ENCODE data around the gene C1orf198. TPM values are rescaled to one million over a fixed set of nuclear protein-coding genes. Genes with fewer than 3 reads are reported as not detected.
A peak's percentile ranks its signal among the peaks of the same experiment; 100 is the strongest.

C1orf198 gene
- total RNA-seq, 1 donor from 2014 or later: 38.8 TPM

DNA sequence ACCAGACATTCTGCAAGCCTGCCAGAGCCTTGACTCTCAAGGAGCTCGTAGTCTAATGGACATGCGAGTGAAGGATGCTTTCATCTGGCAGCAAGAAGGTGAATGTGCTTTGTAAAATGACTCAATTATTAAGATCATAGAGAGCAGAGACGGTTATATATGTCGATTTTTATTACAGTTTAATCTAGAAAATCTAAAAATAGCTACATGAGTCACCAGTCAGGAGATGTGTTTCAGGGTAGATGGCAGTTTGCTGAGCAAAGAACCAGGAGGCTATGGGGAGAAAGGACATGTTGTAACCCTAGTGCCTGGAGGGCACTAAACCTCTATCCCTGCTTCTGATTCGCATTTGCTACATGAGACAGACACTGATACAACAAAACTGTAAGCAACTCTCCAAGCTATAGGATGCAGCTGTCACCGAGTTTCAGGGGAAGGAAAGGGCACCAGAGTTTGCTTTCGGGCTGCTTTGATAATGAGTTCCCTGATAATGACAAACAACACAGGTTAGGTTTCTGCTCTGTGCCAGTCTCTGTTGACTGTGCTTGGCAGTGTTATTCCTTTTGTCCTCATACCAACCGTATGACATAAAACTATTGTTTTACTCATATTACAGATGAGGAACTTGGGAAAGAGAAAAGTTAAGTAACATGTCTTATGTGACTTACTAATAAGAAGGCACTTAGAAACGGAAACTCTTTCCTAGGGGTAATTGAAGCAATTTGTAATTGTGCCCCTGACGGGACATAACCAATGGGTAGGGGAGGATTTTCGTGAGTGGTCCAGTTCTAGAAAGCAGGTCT, 43.2 kb downstream of the C1orf198 start:
- Histone ChIP-seq H3K27me3 (no peaks in the 10 kb centered on the region), H3K27ac (peak overlapping the region; percentile 81), H3K9me3 (no peaks in the 10 kb centered on the region), H3K36me3 (no peaks in the 10 kb centered on the region), H3K4me1 (peaks cover 56% of the 10 kb centered on the region), H3K4me3 (no peak overlapping the region)
- no peak for TF ChIP-seq POLR2A (IDR thresholded peaks at IDR 0.05)
- no peak for TF ChIP-seq POLR2AphosphoS5 (IDR thresholded peaks at IDR 0.05; ENCODE audit: insufficient read depth in 1 of 2, low read depth in 1 of 2)
- TF ChIP-seq CTCF (IDR thresholded peaks at IDR 0.05): no peak
- intact Hi-C loops (cut with DNase I): loop anchor here (5.0 kb wide), 1 partner anchor 42 kb away; the partner anchor contains the start of gene C1orf198
- DNase-seq (ENCODE audit: extremely low spot score in 2 of 2): peak in 1 of 2 donors; percentile 46

DNA sequence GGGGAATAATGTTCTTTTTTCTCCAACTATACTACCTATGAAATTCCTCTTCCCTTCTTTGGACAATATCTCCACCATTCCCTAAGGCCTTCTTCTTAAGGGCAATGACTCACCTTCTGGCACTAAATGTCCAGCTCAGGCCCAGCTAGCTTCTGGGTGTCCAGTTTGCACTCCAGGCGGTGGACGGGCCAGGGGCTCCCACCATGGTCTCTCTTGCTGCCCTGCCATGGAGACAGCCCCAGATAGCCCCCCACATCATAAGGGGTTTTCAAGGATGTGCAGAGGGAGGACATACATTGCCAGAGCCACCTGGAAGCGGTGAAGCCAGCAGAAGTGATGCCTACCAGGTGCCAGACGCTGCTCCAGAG, 43.8 kb downstream of the C1orf198 start:
- peak in 1 of 2 donors; percentile 52 for DNase-seq (ENCODE audit: extremely low spot score in 2 of 2)
- no peaks in the 10 kb centered on the region for H3K36me3 ChIP-seq
- no peak overlapping the region for H3K4me3 ChIP-seq
- TF ChIP-seq POLR2AphosphoS5 (IDR thresholded peaks at IDR 0.05; ENCODE audit: insufficient read depth in 1 of 2, low read depth in 1 of 2): peak in 1 of 2 donors; percentile 34
- TF ChIP-seq POLR2A (IDR thresholded peaks at IDR 0.05): no peak
- H3K27ac ChIP-seq: peak overlapping the region; percentile 81
- no peaks in the 10 kb centered on the region for H3K27me3 ChIP-seq
- intact Hi-C loops (cut with DNase I): loop anchor here (5.0 kb wide), 1 partner anchor 43 kb away; the partner anchor contains the start of gene C1orf198
- peaks cover 56% of the 10 kb centered on the region for H3K4me1 ChIP-seq
- no peaks in the 10 kb centered on the region for H3K9me3 ChIP-seq

DNA sequence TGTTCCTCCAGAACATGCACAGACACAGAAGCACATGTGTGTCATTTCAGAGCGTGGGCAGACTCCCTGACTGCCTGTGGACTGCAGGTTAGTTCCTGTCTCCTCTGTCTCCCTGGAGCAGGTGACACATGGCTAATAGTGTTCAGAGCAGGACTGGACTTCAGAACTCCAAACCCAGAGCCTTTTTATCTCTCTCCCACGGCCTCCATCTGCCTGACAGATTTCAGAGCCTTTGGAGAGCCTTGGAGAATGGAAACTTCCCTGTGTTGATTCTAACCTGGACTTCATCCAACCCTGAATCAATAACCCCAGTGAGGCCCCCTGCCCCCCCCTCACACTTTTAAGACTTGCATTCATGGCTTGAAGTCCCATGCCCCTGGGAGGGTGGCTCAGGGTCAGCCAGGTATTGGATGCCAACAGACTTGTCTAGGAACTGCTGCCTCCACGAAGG, 44.4 kb downstream of the C1orf198 start:
- Histone ChIP-seq H3K4me3 (no peak overlapping the region), H3K36me3 (no peaks in the 10 kb centered on the region), H3K9me3 (no peaks in the 10 kb centered on the region), H3K4me1 (peaks cover 56% of the 10 kb centered on the region), H3K27ac (peak overlapping the region; percentile 81), H3K27me3 (no peaks in the 10 kb centered on the region)
- peak in 1 of 2 donors; percentile 87 for DNase-seq (ENCODE audit: extremely low spot score in 2 of 2)
- intact Hi-C loops (cut with DNase I): loop anchor here (5.0 kb wide), 1 partner anchor 43 kb away; the partner anchor contains the start of gene C1orf198
- no peak for TF ChIP-seq POLR2A (IDR thresholded peaks at IDR 0.05)
- no peak for TF ChIP-seq POLR2AphosphoS5 (IDR thresholded peaks at IDR 0.05; ENCODE audit: insufficient read depth in 1 of 2, low read depth in 1 of 2)
- no peak for TF ChIP-seq CTCF (IDR thresholded peaks at IDR 0.05)

- intact Hi-C loops (cut with DNase I): loop anchor here (5.0 kb wide), 1 partner anchor 44 kb away; the partner anchor contains the start of gene C1orf198
- DNase-seq (ENCODE audit: extremely low spot score in 2 of 2): peak in 1 of 2 donors; percentile 34
- no peak for TF ChIP-seq POLR2A (IDR thresholded peaks at IDR 0.05)
- no peak for TF ChIP-seq CTCF (IDR thresholded peaks at IDR 0.05)
- TF ChIP-seq POLR2AphosphoS5 (IDR thresholded peaks at IDR 0.05; ENCODE audit: insufficient read depth in 1 of 2, low read depth in 1 of 2): peak in 1 of 2 donors; percentile 27
- Histone ChIP-seq H3K4me3 (no peak overlapping the region), H3K4me1 (peaks cover 56% of the 10 kb centered on the region), H3K27ac (peak overlapping the region; percentile 81), H3K27me3 (no peaks in the 10 kb centered on the region), H3K36me3 (no peaks in the 10 kb centered on the region), H3K9me3 (no peaks in the 10 kb centered on the region)
These were observed 44.9 kb downstream of the C1orf198 start for GRCh38 chr1:230823426-230823825.

GRCh38 chr1:230822092-230822581, 46.2 kb downstream of the C1orf198 start:
- Histone ChIP-seq H3K36me3 (no peaks in the 10 kb centered on the region), H3K9me3 (no peaks in the 10 kb centered on the region), H3K4me1 (peaks cover 56% of the 10 kb centered on the region), H3K27ac (peak overlapping the region; percentile 18), H3K27me3 (no peaks in the 10 kb centered on the region), H3K4me3 (no peak overlapping the region)
- DNase-seq (ENCODE audit: extremely low spot score in 2 of 2): peak in 1 of 2 donors; percentile 37
- no peak for TF ChIP-seq CTCF (IDR thresholded peaks at IDR 0.05)
- TF ChIP-seq POLR2AphosphoS5 (IDR thresholded peaks at IDR 0.05; ENCODE audit: insufficient read depth in 1 of 2, low read depth in 1 of 2): peak in 1 of 2 donors; percentile 57
- no peak for TF ChIP-seq POLR2A (IDR thresholded peaks at IDR 0.05)
- intact Hi-C loops (cut with DNase I): loop anchor here (5.0 kb wide), 1 partner anchor 45 kb away; the partner anchor contains the start of gene C1orf198

Data from vagina (tissue), 2 donors.